OCI-LY1 (cell line): Measurements from ENCODE around the gene ALS2CL.

Experiments used
- H2AFZ ChIP-seq: fragments of 200-600 bp; sonication (generic), shearing (Covaris generic); 2 replicates; pipeline ENCODE4 v1.6.0; 2014; ENCODE audit warnings: antibody characterized with exemption, mild to moderate bottlenecking, low read length
- H3F3A ChIP-seq: fragments of 200-600 bp; sonication (generic), shearing (Covaris generic); 2 replicates; pipeline ENCODE4 v1.6.0; 2014; ENCODE audit warnings: mild to moderate bottlenecking, antibody characterized with exemption, low read length, moderate library complexity; ENCODE audit not compliant: insufficient read depth
- H3K27ac ChIP-seq: fragments of 200-600 bp; sonication (generic); 2 replicates; pipeline ENCODE4 v1.5.1; 2014; ENCODE audit warnings: low read length, mixed run types, mild to moderate bottlenecking, low read depth; ENCODE audit not compliant: poor library complexity, severe bottlenecking
- H3K27me3 ChIP-seq: fragments of 200-600 bp; sonication (generic); 2 replicates; pipeline ENCODE4 v1.6.0; 2014; ENCODE audit warnings: antibody characterized with exemption, mild to moderate bottlenecking, low read length, moderate library complexity; ENCODE audit not compliant: insufficient read depth
- H3K36me3 ChIP-seq: fragments of 200-600 bp; sonication (generic); 2 replicates; pipeline ENCODE4 v1.6.1; 2014; ENCODE audit warnings: mild to moderate bottlenecking, antibody characterized with exemption, low read length, moderate library complexity, mixed read lengths; ENCODE audit not compliant: insufficient read depth
- H3K4me1 ChIP-seq: fragments of 200-600 bp; sonication (generic); 2 replicates; pipeline ENCODE4 v1.5.1; 2014; ENCODE audit warnings: mild to moderate bottlenecking, low read length, moderate library complexity; ENCODE audit not compliant: insufficient read depth, severe bottlenecking
- H3K4me2 ChIP-seq: fragments of 200-600 bp; sonication (generic), shearing (Covaris generic); 2 replicates; pipeline ENCODE4 v1.6.1; 2014; ENCODE audit warnings: low read length
- H3K4me3 ChIP-seq: fragments of 200-600 bp; sonication (generic); 2 replicates; pipeline ENCODE4 v1.5.1; 2014; ENCODE audit warnings: low read length, low read depth, mild to moderate bottlenecking, mixed read lengths; ENCODE audit not compliant: poor library complexity, severe bottlenecking
- H3K79me2 ChIP-seq: fragments of 200-600 bp; shearing (Covaris generic); 2 replicates; pipeline ENCODE4 v1.6.1; 2016; ENCODE audit warnings: mixed run types, low read length, mixed read lengths; ENCODE audit not compliant: insufficient read depth
- H3K9ac ChIP-seq: fragments of 200-600 bp; sonication (generic), shearing (Covaris generic); 2 replicates; pipeline ENCODE4 v1.6.1; 2014; ENCODE audit warnings: mild to moderate bottlenecking, low read length, mixed read lengths
- H3K9me2 ChIP-seq: fragments of 200-600 bp; sonication (generic), shearing (Covaris generic); 2 replicates; pipeline ENCODE4 v1.6.1; 2014; ENCODE audit warnings: low read depth, mild to moderate bottlenecking, low read length, mixed read lengths
- H3K9me3 ChIP-seq: fragments of 200-600 bp; shearing (Covaris generic); 2 replicates; pipeline ENCODE4 v1.6.1; 2014; ENCODE audit warnings: low read length, mixed read lengths
- H4K20me1 ChIP-seq: fragments of 200-600 bp; sonication (generic), shearing (Covaris generic); 2 replicates; pipeline ENCODE4 v1.6.0; 2016; ENCODE audit warnings: mild to moderate bottlenecking, low read length; ENCODE audit not compliant: insufficient read depth
- EZH2 ChIP-seq: fragments of 200-600 bp; sonication (generic), shearing (Covaris generic); IDR thresholded peaks from 2 replicates; pipeline ENCODE4 v1.8.0; 2017; ENCODE audit warnings: borderline replicate concordance, mixed run types, mild to moderate bottlenecking, antibody characterized with exemption, low read length, moderate library complexity, mixed read lengths
- TF ChIP-seq, protein P1 (sequence below): fragments of 200-600 bp; sonication (generic), shearing (Covaris generic); IDR thresholded peaks from 2 replicates; pipeline ENCODE4 v1.5.1; 2017; ENCODE audit warnings: mild to moderate bottlenecking, antibody characterized with exemption, low read length, moderate library complexity, mixed read lengths

ALS2CL gene

DNA sequence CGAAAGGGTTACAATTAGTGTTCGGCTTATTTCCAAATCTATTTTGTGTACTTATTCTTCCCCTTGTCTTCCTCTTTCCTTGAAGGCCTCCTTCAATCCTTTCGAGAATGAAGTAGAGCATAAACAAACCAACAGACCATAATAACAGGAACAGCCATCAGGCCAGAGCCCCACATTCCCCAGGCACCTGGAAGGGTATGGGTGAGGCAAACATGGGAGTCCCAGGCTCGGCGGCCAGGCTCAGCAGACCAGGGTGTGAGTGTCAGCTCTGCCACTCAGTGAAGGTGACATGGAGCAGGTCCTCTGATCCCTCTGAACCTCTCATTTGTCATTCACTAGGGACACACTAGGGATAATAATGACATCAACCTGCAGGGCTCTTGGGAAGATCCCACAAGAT, 13.8 kb downstream of the ALS2CL start:
- no peak overlapping the region for H3K4me3 ChIP-seq
- H3K4me2 ChIP-seq = no peak overlapping the region
- H3K9ac ChIP-seq = no peak overlapping the region
- no peaks in the 10 kb centered on the region for H3F3A ChIP-seq
- no peaks in the 10 kb centered on the region for H4K20me1 ChIP-seq
- H3K27ac ChIP-seq = no peak overlapping the region
- H3K27me3 ChIP-seq = peaks cover 5% of the 10 kb centered on the region; the same call in 1 of the 2 replicates
- no peaks in the 10 kb centered on the region for H3K4me1 ChIP-seq
- H3K36me3 ChIP-seq = no peaks in the 10 kb centered on the region
- TF ChIP-seq, protein P1, sequence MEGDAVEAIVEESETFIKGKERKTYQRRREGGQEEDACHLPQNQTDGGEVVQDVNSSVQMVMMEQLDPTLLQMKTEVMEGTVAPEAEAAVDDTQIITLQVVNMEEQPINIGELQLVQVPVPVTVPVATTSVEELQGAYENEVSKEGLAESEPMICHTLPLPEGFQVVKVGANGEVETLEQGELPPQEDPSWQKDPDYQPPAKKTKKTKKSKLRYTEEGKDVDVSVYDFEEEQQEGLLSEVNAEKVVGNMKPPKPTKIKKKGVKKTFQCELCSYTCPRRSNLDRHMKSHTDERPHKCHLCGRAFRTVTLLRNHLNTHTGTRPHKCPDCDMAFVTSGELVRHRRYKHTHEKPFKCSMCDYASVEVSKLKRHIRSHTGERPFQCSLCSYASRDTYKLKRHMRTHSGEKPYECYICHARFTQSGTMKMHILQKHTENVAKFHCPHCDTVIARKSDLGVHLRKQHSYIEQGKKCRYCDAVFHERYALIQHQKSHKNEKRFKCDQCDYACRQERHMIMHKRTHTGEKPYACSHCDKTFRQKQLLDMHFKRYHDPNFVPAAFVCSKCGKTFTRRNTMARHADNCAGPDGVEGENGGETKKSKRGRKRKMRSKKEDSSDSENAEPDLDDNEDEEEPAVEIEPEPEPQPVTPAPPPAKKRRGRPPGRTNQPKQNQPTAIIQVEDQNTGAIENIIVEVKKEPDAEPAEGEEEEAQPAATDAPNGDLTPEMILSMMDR = no peak
- no peak for TF ChIP-seq EZH2
- no peaks in the 10 kb centered on the region for H3K79me2 ChIP-seq
- no peaks in the 10 kb centered on the region for H3K9me3 ChIP-seq
- no peak overlapping the region for H2AFZ ChIP-seq
- no peaks in the 10 kb centered on the region for H3K9me2 ChIP-seq

DNA sequence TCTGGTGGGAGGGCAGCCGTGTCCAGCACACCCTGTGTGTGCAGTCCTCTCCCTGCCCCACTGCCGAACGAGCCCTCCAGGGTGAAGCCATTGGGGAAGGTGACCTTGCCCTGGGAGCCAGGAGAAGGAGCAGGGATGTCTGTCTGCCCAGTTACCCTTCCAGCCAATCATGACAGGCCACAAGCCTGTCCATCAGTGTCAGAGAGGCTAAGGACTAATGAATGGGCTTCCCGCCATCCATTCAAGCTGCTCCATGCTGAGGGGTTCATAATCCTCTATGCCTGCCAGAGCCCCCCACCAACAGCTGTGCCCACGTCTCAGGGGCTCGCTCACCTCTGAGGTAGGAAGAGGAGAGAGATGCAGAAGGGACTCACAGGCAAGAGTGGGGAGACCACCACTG, 15.2 kb downstream of the ALS2CL start:
- Histone ChIP-seq H3K9ac (no peak overlapping the region), H3K4me2 (no peak overlapping the region), H3K27me3 (0 out of 2 replicates have a peak, but pooled peaks cover 5% of the 10 kb centered on the region), H3K4me1 (no peaks in the 10 kb centered on the region), H4K20me1 (no peaks in the 10 kb centered on the region), H3K27ac (no peak overlapping the region), H3K79me2 (no peaks in the 10 kb centered on the region), H3K9me2 (no peaks in the 10 kb centered on the region), H3K36me3 (no peaks in the 10 kb centered on the region), H3K9me3 (no peaks in the 10 kb centered on the region), H2AFZ (no peak overlapping the region), H3K4me3 (no peak overlapping the region), H3F3A (no peaks in the 10 kb centered on the region)
- no peak for TF ChIP-seq EZH2
- TF ChIP-seq, protein P1 = no peak

DNA sequence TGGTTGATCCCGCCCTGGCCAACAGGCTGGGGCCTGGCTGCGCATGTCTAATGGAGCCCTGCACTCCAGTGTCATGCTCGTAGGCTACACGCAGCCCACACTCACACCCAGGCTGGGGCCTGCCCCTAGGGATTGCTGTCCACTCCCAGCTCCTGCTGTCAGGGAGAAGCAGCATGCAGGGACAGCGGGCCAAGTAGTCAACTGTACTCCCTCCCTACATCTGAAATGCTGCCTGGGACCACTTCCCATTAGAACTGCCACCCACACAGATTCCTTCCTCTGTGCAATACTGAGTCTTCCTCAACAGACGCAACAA, 16.1 kb downstream of the ALS2CL start:
- Histone ChIP-seq H3K9ac (no peak overlapping the region), H3K27ac (no peak overlapping the region), H3K27me3 (0 out of 2 replicates have a peak, but pooled peaks cover 5% of the 10 kb centered on the region), H3K79me2 (no peaks in the 10 kb centered on the region), H3K4me2 (no peak overlapping the region), H3K4me3 (no peak overlapping the region), H3F3A (no peaks in the 10 kb centered on the region), H3K4me1 (no peaks in the 10 kb centered on the region), H2AFZ (no peak overlapping the region), H4K20me1 (no peaks in the 10 kb centered on the region), H3K9me3 (no peaks in the 10 kb centered on the region), H3K36me3 (no peaks in the 10 kb centered on the region), H3K9me2 (no peaks in the 10 kb centered on the region)
- TF ChIP-seq, protein P1 = no peak
- TF ChIP-seq EZH2 = no peak
